Measurements from ENCODE around the gene DUOX1.
"Not testable (repeated sequence)": the region's sequence is repeated elsewhere in the genome, so short reads cannot be mapped to it uniquely, and the experiment has no call there.

GRCh38 chr15:45082412-45082811, 47.4 kb upstream of the DUOX1 start:
- not testable (repeated sequence) for TF ChIP-seq ZNF274 (IDR thresholded peaks at IDR 0.05; ENCODE audit: low read depth, low read length); SUZ12 (IDR thresholded peaks at IDR 0.05; ENCODE audit: extremely low read depth, insufficient read depth, insufficient read length)
